ENCODE measurements around the gene S100A6. TPM values are rescaled to one million over a fixed set of nuclear protein-coding genes. Genes with fewer than 3 reads are reported as not detected.

S100A6 gene
- total RNA-seq, 4 donors from 2014 or later, result 595 to 840 (median 634) TPM

- H3K9me3 ChIP-seq, result no peaks in the 10 kb centered on the region
- H3K27me3 ChIP-seq, result no peaks in the 10 kb centered on the region
- 100% methylated on average over 1 of the region's 11 CpGs; no CpG with 5 or more reads in 1 of the 2 donors for WGBS, 2 donors (ENCODE audit: low coverage in 1 of 2)
- peak overlapping the region in 2 of 4 donors; percentile 81 to 82 for H3K27ac ChIP-seq
- no peak for TF ChIP-seq POLR2A (IDR thresholded peaks at IDR 0.05)
- no peak for TF ChIP-seq CTCF (IDR thresholded peaks at IDR 0.05)
- no peak for TF ChIP-seq POLR2AphosphoS5 (IDR thresholded peaks at IDR 0.05)
- no peak for TF ChIP-seq EP300 (IDR thresholded peaks at IDR 0.05)
- H3K36me3 ChIP-seq, result no peaks in the 10 kb centered on the region
- no peak overlapping the region for H3K4me3 ChIP-seq
- peaks cover 3 to 36% (median 18%) of the 10 kb centered on the region in 3 donors for H3K4me1 ChIP-seq
- ATAC-seq, result no peak
These were observed 27.7 kb downstream of the S100A6 start for GRCh38 chr1:153507926-153508583.

- no peaks in the 10 kb centered on the region for H3K36me3 ChIP-seq
- H3K4me1 ChIP-seq, result peaks cover 3 to 36% (median 18%) of the 10 kb centered on the region in 3 donors
- peak overlapping the region; percentile 51 to 88 (median 82) for H3K27ac ChIP-seq
- TF ChIP-seq POLR2AphosphoS5 (IDR thresholded peaks at IDR 0.05) (peak; percentile 94), CTCF (IDR thresholded peaks at IDR 0.05) (no peak), EP300 (IDR thresholded peaks at IDR 0.05) (no peak)
- WGBS, 2 donors (ENCODE audit: low coverage in 1 of 2), result 0 to 14% methylated on average over 1 to 7 of the region's 7 CpGs
- no peaks in the 10 kb centered on the region for H3K27me3 ChIP-seq
- ATAC-seq, result peak; percentile 93
- no peaks in the 10 kb centered on the region for H3K9me3 ChIP-seq
- H3K4me3 ChIP-seq, result no peak overlapping the region
These were observed 28.9 kb downstream of the S100A6 start for GRCh38 chr1:153506831-153507413.

DNA sequence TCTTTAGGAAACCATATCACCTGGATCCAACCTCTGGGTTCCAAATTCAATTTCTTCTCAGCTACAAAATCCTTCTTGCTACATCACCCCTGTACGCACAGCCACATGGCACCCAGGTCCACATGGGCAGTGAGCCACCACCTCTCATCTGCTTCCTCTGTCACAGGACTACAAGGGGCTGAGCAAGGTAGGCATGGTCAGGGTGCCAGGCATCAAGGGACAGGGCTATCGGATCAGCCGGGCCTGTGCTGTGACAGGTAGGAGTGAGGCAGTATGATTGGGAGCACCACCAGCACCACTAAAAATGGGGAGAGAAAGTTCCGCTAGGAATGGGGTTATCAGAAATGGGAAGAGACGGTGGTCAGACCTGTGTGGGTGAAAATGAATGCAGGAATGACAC lies 29.4 kb downstream of the S100A6 start:
- H3K4me1 ChIP-seq, result peaks cover 3 to 36% (median 18%) of the 10 kb centered on the region in 3 donors
- H3K36me3 ChIP-seq, result no peaks in the 10 kb centered on the region
- H3K4me3 ChIP-seq, result no peak overlapping the region
- H3K27me3 ChIP-seq, result no peaks in the 10 kb centered on the region
- ATAC-seq, result no peak
- 53 to 65% methylated on average over 2 to 5 of the region's 5 CpGs for WGBS, 2 donors (ENCODE audit: low coverage in 1 of 2)
- no peak for TF ChIP-seq POLR2A (IDR thresholded peaks at IDR 0.05)
- no peak for TF ChIP-seq POLR2AphosphoS5 (IDR thresholded peaks at IDR 0.05)
- no peak for TF ChIP-seq CTCF (IDR thresholded peaks at IDR 0.05)
- TF ChIP-seq EP300 (IDR thresholded peaks at IDR 0.05), result no peak
- peak overlapping the region; percentile 43 to 88 (median 82) for H3K27ac ChIP-seq
- H3K9me3 ChIP-seq, result no peaks in the 10 kb centered on the region

- no peaks in the 10 kb centered on the region for H3K27me3 ChIP-seq
- no peaks in the 10 kb centered on the region for H3K9me3 ChIP-seq
- 100% methylated on average over 1 of the region's 1 CpG for WGBS, 2 donors (ENCODE audit: low coverage in 1 of 2)
- H3K36me3 ChIP-seq, result no peaks in the 10 kb centered on the region
- ATAC-seq, result no peak
- H3K27ac ChIP-seq, result peak overlapping the region in 3 of 4 donors; percentile 81 to 88 (median 82)
- TF ChIP-seq EP300 (IDR thresholded peaks at IDR 0.05), result no peak
- no peak for TF ChIP-seq POLR2A (IDR thresholded peaks at IDR 0.05)
- no peak for TF ChIP-seq POLR2AphosphoS5 (IDR thresholded peaks at IDR 0.05)
- no peak for TF ChIP-seq CTCF (IDR thresholded peaks at IDR 0.05)
- H3K4me3 ChIP-seq, result no peak overlapping the region
- peaks cover 3 to 28% (median 12%) of the 10 kb centered on the region in 3 donors for H3K4me1 ChIP-seq
These were observed 30.2 kb downstream of the S100A6 start for GRCh38 chr1:153505576-153505975.

DNA sequence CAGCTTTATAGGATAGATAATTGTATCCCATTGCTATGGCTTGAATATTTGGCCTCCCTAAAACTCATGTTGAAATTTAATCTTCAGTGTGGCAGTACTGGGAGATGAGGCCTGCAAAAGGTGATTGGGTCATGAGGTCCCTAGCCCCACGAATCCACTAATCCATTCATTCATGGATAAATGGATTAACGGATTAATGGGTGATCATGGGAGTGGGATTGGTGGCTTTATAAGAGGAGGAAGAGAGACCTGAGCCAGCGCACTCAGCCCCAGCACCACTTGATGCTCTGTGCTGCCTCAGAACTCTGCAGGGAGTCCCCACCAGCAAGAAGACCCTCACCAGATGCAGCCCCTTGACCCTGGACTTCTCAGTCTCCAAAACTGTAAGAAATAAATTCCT lies 32.0 kb downstream of the S100A6 start:
- Histone ChIP-seq H3K27me3 (no peaks in the 10 kb centered on the region), H3K4me1 (peaks cover 3 to 26% (median 8%) of the 10 kb centered on the region in 3 donors), H3K9me3 (no peaks in the 10 kb centered on the region), H3K4me3 (no peak overlapping the region), H3K27ac (no peak overlapping the region), H3K36me3 (no peaks in the 10 kb centered on the region)
- WGBS, 2 donors (ENCODE audit: low coverage in 1 of 2), result 60 to 90% methylated on average over 1 to 3 of the region's 3 CpGs
- TF ChIP-seq POLR2AphosphoS5 (IDR thresholded peaks at IDR 0.05), result no peak
- no peak for TF ChIP-seq POLR2A (IDR thresholded peaks at IDR 0.05)
- TF ChIP-seq CTCF (IDR thresholded peaks at IDR 0.05), result no peak
- no peak for TF ChIP-seq EP300 (IDR thresholded peaks at IDR 0.05)
- no peak for ATAC-seq

Measured in gastroesophageal sphincter (tissue), 4 donors.